EH (cell line): ENCODE results near the gene KHDRBS2.

Experiments used
- DNase-seq: peaks from one replicate; pipeline ENCODE4 v3.0.0-alpha.2; 2015; ENCODE audit warnings: low read depth

The KHDRBS2 gene

DNA sequence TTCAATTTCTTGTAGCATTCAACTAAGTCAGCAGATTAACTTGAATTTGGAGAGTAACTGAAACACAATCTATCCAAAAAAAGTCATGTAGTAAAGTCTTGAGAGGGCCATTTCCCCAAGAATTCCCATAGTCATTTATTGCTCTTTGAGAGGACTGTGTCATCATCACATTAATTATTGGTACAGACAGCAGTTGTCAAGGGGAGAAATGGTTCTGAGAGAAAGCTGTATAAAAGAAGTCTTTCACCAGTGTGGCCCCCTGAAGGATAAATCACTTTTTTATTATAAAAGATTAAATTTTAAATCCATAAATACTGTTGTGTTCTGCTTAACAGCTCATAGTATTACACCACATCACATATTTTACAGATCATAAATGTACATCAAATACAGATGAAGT, 111.5 kb downstream of the KHDRBS2 start:
- DNase-seq: no peak

DNA sequence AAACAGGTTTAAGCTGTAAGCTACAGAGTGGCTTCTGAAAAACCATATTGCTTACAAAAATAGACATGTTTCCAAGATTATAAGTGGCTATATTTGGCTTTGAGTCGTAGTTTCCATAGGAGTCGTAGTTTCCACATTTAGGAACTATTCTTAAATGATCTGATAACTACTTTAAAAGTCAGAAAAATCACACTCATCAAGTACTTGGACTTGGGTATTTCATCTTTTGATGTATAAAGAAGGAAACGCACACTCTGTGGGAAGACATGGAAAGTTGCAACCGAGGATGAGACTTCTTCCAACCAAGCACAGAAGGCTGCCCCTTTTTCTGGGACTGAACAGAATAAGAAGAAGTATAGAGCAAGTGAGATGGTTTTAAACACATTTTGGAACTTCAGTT, 118.3 kb downstream of the KHDRBS2 start:
- no peak for DNase-seq

DNA sequence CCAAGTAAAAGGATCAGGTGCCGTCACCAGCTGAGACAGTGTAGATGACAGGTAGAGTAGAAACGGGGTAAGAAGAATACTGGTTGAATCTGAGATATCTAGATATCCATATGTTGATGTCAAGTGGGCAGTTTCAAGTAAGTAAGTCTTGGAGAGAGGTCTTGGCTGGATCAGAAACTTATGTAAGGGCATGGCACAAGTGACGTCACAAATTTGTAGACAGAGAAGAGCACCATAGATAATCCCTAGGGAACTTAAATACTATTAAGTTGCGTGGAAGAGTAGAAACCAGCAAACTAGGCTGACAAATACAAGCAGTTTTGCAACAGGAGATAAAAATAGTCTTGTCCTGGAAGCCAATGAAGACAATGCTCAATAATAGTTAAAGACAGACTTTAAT, 123.2 kb downstream of the KHDRBS2 start:
- no peak for DNase-seq

DNA sequence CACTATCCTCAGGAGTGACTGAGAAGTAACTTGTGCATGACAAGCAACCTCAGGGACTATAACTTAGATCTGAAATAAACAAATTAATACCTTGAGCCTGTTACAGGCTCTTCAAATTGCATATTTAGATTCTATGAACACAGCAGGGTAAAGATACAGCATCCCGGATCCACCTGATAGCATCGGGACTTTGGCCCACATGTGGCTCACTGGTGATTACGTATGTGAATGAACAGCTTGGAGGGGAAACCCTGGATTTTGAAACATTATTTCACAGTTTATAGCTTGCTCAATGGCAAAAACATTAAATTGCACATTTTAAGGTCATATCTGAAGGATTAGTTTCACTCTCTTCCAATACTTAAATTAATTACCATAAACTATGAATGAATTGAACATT, 133.2 kb downstream of the KHDRBS2 start:
- DNase-seq: no peak

DNA sequence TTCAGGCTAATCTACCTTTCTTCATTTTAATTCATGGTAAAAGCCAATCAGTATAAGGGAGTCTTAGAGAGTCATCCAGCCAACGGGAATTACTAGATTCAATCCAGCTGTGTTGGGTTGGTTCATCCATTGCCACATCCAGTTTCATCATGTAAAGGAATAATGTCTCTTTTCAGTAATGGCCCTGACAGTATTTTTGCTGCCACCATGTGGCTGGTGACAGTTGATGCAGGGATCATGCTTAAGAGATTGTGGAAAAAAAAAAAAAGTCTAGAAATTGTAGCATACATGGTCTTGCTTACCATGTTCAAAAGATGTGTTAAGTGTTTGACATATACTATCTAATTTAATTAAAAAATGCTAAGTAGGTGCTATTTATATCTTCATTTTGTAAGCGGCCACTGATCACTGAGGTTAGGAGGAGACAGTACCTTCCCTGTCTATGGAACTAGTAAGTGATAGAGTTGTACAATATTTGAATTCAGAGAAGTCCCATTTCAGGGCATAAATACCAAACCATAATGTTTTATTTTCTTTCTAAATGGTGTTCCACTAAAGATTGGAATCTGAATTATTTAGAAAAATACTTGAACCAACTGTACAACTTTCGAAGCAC, 135.9 kb downstream of the KHDRBS2 start:
- DNase-seq: peak; percentile 6

DNA sequence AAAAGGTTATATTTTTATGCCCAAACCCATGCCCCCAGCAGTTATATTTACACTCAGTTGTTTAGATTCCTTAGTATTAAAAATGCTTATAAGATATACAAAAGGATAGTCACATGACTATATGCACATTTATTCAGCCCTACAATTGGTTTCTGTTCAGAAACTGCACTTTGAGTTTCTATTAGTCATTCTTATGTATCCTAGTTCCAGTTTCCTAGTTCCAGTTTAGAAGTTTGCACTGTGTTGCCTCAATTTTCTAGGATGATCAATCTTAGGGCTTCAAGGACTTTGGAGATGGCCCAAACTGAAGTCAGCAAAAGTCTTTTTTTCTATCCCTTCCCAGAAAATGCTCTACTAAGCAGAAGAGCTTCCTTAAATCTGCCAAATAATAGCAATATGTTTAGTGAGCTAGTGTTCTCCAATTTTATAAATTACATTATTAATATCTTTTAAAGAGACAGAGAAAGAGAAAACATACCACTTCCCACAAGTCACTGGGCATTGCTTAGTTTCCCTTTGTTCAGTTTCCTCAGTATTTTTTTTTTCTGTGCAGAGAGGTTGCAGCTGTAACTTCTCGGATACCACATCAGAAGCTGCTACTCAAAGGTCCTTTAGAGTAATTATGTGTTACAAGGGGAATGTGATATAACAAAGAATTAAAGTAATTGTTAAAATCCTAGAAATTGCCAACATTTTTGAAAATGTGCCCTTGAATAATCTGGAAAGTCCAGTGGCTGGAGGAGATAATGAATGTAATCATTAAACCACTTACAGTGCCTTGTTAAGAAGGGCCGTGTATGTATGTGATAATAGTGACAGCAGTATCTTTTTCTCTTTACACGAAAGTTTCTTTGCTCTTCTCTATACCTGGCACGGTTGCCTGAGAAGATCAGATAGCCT, 138.8 kb downstream of the KHDRBS2 start:
- DNase-seq: no peak

DNA sequence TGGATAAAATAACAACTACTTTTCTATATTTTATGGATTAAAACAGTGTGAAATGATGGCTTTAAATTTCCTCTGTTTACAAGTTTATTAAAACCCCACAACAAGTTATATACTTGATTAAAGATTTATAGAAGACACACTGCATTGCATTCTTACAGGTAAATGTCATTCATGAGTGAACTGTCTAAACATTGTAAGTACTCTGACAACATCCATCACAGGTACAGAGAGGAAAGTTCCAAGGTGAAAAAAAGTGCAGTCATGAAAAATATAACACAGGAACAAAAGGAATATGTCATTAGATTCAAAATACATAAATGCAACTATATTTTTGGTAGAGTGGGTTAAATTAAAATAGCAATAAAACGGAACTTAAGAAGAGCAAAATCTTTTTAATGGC, 156.9 kb downstream of the KHDRBS2 start:
- DNase-seq: no peak

DNA sequence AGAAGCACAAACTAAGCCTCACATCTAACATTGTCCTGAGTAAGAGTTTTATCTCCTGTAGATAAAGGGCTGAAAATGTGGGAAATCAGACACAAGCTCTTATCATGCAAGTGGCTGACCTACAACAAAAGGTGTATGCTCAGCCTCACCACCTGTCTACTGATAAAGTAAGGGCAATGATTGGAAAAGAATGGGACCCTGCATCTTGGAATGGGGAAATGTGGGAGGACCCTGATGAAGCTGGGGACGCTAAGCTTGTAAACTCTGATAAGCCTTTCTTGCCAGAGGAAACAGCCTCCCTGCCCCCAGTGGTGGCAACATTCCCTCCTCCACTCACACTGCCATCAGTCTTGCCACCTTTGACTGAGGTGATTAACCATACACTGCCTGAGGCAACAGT, 166.6 kb downstream of the KHDRBS2 start:
- no peak for DNase-seq

DNA sequence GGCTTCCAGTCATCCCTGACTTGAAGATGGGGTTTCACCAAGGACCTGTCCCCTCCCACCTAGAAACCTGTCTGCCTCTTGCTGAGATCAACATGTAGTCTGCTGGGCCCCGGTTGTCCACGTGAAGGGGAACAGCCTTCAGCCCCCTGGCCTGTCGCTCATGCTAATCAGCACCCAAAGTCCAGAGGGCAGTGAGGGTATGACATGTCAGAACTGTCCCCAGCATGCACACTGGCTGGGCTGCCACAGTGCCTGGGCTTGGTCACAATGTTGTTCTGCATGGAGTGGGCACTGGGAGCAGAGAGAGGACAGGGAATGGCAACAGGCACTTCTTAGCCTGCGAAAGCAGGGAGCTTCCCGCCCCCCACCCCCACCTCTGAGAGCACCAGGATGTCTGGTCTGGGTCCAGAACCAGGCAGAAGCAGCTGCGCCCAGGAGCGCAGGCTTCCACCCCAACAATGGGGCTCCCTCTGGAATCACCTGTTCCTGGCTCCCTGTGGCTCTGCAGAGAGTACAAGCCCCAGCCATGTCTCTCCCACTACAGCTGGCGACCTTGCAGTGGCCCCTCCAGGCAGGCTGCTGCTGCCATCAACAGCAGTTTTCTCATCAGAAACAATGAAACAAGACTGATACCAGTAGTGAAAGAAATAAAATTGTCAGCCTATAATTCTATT, 182.7 kb downstream of the KHDRBS2 start:
- no peak for DNase-seq

DNA sequence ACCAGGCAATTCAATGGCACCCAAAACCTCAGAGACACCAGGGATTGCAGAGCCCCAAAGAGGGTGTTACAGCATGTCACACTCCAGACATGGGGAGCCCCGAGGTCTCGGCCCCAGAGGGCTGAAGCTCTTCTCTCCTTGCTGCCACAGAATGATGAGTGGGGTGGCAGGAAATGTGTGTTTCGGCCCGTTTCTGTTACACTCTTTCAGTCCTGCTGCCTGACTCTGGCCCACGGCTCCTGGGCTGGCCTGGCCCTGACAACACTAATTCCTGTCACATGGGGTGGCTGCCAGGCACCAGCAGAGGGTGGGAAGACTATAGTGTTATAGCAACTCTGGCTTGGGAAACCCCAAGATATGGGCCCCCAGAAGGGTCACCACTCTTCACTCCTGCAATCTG, 183.6 kb downstream of the KHDRBS2 start:
- DNase-seq: no peak

DNA sequence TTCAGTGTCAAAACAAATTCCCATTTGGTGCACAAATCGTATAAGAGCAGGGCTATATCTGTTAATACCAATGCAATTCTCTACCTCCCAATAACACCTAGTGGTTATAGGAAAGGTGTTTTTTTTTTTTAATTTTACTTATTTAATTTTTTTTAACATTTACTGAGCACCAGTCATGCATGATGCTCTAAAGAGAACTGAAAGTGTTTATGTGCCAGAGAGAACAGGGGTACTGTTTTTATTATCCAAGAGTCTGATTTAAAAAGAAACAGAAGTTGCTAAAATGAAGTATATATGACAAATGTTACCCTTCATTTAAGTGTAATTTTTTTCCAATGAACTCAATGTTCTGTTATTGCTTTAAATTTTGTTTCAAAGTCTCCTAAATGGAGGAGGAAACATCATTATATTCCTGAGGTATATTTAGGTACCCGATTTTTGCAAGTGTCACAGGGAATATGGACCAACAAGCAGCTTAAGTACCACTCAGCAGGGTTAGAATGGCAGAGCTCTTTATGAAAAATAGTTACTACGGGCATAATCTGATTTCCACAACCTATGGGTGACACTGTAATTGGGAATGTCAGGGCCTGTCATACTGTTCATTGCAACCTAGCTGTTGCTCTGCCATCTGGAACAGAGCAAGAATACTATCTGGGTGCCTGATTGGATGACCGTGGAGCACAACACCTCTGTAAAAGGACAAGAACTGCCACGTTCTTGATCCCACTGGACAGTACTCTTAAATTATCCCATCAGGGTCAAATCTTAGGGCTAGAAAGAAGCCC, 195.4 kb downstream of the KHDRBS2 start:
- no peak for DNase-seq

DNA sequence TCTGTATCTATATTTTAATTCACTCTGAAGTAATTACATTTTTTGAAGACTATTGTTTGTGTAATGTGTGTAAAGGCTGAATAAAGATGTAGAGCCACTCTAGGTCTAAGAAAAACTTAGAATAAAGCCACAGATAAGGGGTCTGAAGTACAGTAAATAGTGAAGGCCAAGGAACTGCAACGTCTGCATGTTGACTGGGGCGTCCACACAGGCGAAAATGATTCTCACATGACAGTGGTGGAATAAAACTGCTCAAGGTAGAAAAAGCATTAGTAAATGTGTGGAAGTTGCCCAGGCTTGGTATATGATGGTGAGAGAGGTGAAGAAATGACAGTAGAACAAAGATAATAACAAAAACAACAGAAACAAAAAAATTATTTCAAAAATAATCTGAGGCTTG, 196.2 kb downstream of the KHDRBS2 start:
- no peak for DNase-seq

DNA sequence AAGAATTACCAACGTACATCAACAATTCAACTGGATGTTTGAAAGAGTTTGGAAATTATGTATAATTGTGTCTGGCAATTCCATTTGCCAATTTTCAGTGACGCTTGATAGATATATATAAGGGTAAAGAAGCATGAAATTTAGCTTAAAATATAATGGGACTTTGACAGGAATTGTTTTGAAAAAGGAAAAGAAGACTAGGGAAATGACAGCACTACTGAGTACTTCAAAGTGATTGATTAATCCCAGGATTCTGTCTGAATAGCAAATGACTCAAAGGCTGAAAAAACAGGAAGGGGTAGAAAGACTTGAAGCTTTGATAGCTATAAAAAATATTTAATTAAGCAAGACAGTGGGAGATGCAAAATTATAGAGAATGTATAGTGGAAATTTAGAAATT, 200.0 kb downstream of the KHDRBS2 start:
- DNase-seq: no peak

DNA sequence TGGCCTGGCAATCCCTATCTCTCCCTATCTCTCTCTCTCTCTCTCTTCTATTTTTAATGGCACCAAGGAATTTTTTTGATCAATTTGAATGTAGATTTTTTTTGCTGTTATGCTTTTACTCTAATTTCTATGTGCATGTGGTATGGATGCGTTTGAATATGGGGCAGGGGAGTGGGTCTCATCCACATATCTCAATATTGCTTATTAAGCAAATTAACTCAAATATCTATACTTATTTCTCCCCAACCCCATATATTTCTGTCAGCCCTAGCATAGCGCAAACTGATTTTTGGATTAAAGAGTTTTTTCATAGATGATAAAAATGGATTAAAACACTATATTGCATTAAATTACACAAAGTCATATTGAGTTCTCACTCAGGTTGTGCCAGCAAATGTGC, 210.2 kb downstream of the KHDRBS2 start:
- DNase-seq: no peak

DNA sequence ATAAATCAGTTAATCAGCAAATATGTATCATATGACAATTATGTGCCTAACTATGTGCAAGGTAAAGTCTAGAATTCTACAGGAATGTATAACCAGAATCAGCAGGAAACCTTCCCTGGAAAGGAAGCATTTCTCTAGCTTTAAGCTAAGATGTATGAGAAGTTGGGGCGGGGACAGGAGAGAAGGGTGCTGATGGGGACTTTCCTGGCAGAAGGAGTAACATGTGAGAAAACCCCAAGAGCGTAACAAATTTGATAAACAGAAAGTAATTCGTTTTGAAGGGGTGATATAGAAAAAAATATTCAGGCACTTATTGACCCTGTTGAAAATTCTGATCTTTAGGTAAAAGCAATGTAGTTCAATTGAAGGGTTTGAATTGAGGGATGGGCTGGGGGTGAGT, 226.1 kb downstream of the KHDRBS2 start:
- no peak for DNase-seq

DNA sequence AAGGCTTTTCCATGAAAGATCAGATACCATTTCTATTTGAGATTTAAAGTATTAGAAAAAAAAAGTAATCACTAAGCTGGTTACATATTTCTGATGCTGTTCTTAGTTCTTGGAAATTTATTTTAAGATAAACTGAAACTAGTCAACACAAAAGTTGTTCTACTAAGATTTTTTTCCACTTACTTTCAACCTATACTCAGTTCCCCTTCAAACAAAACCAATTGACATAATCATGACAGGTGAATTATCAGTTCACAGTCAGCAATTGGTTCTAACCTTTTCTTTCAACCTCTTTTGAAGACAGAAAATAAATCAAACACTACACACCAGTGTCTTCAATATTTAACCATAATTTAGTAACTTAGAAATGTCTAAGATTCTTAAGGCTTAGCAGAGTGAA, 228.7 kb downstream of the KHDRBS2 start:
- no peak for DNase-seq

DNA sequence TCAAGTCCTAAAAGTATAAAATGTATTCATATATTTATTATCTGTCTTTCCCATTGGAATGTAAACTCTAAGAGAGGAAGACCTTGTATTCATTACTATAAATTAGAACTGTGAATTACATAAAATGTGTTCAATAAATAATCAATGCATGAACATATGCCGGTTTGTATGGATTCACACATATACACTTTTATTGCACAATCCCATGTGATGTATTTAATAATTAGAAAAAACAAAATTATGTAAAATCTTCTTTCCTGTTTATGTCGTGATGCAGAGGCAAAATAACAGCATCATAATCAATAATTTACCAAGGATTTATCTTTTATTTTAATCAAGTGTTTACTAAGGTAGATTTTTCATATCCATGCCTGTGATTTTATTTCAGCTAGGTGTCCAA, 240.5 kb downstream of the KHDRBS2 start:
- no peak for DNase-seq

DNA sequence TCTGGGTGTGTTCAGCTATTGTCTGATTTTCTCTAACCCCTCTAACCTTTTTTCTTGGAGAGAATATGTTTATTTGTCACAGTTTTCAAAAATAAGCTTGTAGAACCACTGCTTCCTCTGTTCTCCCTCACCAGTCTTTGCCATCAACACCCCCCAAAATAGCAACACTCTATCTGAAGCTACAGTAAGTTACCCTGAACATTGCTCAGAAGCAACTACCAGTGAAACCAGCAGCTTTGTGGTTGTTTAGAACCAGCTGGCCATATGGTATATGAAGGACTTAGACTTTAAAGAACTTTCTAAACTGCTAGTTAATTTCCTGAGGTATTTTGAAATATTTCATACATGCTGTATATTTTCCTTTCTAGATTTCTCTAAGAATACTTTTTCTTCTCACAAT, 242.9 kb downstream of the KHDRBS2 start:
- DNase-seq: no peak

DNA sequence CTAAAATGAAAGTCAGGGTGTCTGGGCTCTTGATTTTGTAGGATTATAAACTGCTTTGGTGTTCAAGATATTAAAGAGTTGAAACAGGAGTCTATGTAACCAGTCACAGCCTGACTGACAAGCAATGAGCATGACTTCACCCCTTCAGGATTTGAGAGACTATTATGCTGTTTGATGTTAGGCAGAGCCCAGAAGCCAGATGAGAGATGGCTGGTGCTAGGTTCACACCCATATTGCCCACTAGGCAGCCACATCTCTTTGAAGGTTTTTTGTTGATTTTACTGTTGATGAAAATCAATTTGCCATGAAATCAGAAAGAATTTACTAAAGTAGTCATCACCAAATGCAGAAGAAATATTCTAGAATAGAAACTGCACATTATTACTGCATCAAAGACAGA, 243.6 kb downstream of the KHDRBS2 start:
- DNase-seq: no peak

DNA sequence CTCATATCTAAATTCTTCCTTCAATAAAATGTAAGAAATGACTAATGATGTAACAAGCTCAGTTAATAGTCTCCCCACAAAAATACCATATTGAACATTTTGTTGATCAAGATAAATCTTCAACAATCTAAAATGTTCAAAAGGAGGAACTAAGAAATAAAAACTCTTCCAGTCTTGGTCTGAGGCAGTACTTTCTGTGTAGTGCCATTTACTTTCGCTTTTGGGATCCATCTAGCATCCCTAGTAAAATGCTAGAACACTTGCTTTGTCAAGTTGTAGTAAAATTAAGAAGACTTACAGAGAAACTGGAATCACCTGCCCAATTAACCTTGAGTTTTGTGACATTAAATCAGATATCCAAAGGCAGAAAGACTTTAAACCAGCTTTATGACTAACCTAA, 246.4 kb downstream of the KHDRBS2 start:
- DNase-seq: no peak

DNA sequence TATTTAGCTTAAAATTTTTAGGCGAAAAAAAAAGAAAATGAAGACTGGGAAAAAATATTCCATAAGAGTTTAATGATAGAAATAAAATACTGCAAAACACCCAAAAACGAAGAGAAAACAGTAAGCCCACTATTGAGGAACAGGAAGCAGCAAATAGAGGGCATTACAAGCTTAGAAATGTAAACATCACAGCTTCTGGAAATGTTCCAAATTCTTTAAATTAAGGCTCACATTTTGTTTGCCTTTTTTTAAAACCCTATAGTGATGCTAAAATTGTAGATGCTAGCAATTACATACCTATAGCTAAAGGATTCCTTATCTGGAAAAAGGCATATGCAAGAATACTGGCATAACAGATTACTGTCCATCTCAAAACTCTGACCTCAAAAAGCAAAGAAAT, 248.6 kb downstream of the KHDRBS2 start:
- no peak for DNase-seq

DNA sequence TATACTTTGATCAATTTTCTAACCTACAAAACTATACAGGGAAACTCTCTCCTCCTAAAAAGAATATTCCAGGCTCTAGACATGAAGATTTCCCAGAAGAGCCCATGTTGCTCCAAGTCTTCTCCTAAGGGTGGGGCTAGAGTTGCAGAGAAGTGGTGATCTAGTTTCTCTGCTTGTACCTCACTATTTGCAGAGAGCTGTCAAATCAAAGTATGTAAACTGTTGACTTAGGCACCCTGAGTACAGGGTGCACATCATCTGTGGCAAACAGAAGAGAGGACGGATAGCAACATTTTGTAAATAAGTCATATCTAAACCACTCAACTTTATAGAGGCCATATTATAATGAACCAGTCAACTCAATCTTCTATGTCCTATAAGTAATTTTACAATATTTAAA, 250.1 kb downstream of the KHDRBS2 start:
- no peak for DNase-seq
